Measurements from ENCODE around the gene QSER1. TPM values are rescaled to one million over a fixed set of nuclear protein-coding genes. Genes with fewer than 3 reads are reported as not detected.

Gene QSER1
- total RNA-seq, 4 donors from 2014 or later, result 27.0 to 89.0 (median 49.5) TPM

GRCh38 chr11:32916994-32917393 lies 24.4 kb downstream of the QSER1 start:
- Histone ChIP-seq H3K36me3 (no peaks in the 10 kb centered on the region), H3K27me3 (no peaks in the 10 kb centered on the region), H3K4me3 (no peak overlapping the region), H3K4me1 (no peaks in the 10 kb centered on the region), H3K27ac (no peak overlapping the region), H3K9me3 (no peaks in the 10 kb centered on the region)
- WGBS, result 93% methylated on average over 8 of the region's 8 CpGs
- TF ChIP-seq EP300 (IDR thresholded peaks at IDR 0.05) (no peak), POLR2A (IDR thresholded peaks at IDR 0.05) (no peak), CTCF (IDR thresholded peaks at IDR 0.05) (no peak), POLR2AphosphoS5 (IDR thresholded peaks at IDR 0.05) (no peak)
- no peak for DNase-seq (ENCODE audit: low spot score in 2 of 2)

DNA sequence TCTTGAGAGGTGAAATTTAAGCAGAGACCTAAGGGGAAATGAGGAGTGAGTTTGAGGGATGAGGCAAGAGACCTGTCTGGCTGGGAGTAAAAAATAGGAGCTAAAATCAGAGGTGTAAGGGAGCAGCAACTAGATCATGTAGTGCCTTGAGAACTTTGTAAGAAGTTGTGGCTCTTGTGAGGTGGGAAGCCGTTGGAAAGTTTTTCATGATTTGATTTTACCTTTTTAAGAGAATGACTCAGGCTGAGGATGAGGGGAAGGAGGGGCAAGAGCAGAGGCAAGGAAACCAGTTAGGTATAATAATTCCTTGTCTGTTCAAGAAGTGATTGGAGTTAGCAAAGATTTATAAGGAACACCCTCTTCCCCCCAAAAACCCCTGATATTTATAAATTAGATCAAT lies 25.8 kb downstream of the QSER1 start:
- no peak for DNase-seq (ENCODE audit: low spot score in 2 of 2)
- WGBS, result 67% methylated on average over 1 of the region's 1 CpG
- Histone ChIP-seq H3K9me3 (no peaks in the 10 kb centered on the region), H3K4me1 (no peaks in the 10 kb centered on the region), H3K27ac (no peak overlapping the region), H3K36me3 (no peaks in the 10 kb centered on the region), H3K27me3 (no peaks in the 10 kb centered on the region), H3K4me3 (no peak overlapping the region)
- TF ChIP-seq POLR2AphosphoS5 (IDR thresholded peaks at IDR 0.05) (no peak), POLR2A (IDR thresholded peaks at IDR 0.05) (no peak), EP300 (IDR thresholded peaks at IDR 0.05) (no peak), CTCF (IDR thresholded peaks at IDR 0.05) (no peak)

DNA sequence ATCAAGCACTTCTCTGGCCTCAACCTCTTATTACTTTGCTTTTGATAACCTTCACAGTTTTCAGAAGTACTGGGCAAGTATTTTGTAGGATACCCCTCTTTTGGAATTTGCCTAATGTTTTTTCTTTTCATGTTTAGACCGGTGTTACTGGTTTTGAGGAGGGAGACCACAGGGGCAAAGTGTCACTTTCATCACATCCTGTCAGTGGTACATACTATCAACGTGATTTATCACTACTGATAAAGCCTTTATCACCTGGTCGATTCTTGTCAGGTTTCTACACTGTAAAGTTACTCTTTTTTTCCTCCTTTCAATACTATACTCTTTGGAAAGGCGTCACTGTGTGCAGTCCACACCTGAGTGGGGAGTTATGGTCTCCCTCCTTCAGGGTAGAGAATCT lies 26.7 kb downstream of the QSER1 start:
- Histone ChIP-seq H3K4me3 (no peak overlapping the region), H3K27ac (no peak overlapping the region), H3K36me3 (no peaks in the 10 kb centered on the region), H3K9me3 (no peaks in the 10 kb centered on the region), H3K27me3 (no peaks in the 10 kb centered on the region), H3K4me1 (no peaks in the 10 kb centered on the region)
- DNase-seq (ENCODE audit: low spot score in 2 of 2), result no peak
- WGBS, result 53% methylated on average over 4 of the region's 4 CpGs
- TF ChIP-seq POLR2AphosphoS5 (IDR thresholded peaks at IDR 0.05) (no peak), EP300 (IDR thresholded peaks at IDR 0.05) (no peak), CTCF (IDR thresholded peaks at IDR 0.05) (no peak), POLR2A (IDR thresholded peaks at IDR 0.05) (no peak)

- H3K9me3 ChIP-seq, result no peaks in the 10 kb centered on the region
- no peaks in the 10 kb centered on the region for H3K4me1 ChIP-seq
- H3K27ac ChIP-seq, result no peak overlapping the region
- H3K27me3 ChIP-seq, result no peaks in the 10 kb centered on the region
- H3K36me3 ChIP-seq, result no peaks in the 10 kb centered on the region
- no peak overlapping the region for H3K4me3 ChIP-seq
- 95% methylated on average over 1 of the region's 1 CpG for WGBS
- TF ChIP-seq CTCF (IDR thresholded peaks at IDR 0.05) (no peak), POLR2AphosphoS5 (IDR thresholded peaks at IDR 0.05) (no peak), EP300 (IDR thresholded peaks at IDR 0.05) (no peak)
- no peak for DNase-seq (ENCODE audit: low spot score in 2 of 2)
Measured at GRCh38 chr11:32920570-32920969, 28.0 kb downstream of the QSER1 start.

- H3K9me3 ChIP-seq, result no peaks in the 10 kb centered on the region
- WGBS, result 31% methylated on average over 1 of the region's 1 CpG
- no peaks in the 10 kb centered on the region for H3K4me1 ChIP-seq
- no peak for TF ChIP-seq POLR2A (IDR thresholded peaks at IDR 0.05)
- TF ChIP-seq POLR2AphosphoS5 (IDR thresholded peaks at IDR 0.05), result no peak
- no peak for TF ChIP-seq EP300 (IDR thresholded peaks at IDR 0.05)
- TF ChIP-seq CTCF (IDR thresholded peaks at IDR 0.05), result no peak
- H3K36me3 ChIP-seq, result no peaks in the 10 kb centered on the region
- no peak for DNase-seq (ENCODE audit: low spot score in 2 of 2)
- no peaks in the 10 kb centered on the region for H3K27me3 ChIP-seq
- H3K27ac ChIP-seq, result no peak overlapping the region
- no peak overlapping the region for H3K4me3 ChIP-seq
Measured at GRCh38 chr11:32921204-32921603, 28.6 kb downstream of the QSER1 start.
